OCI-LY3 (cell line): ENCODE results near the gene NRG2.

Source experiments
- H2AFZ ChIP-seq: fragments of 200-600, 300-600 bp; shearing (Covaris generic); 2 replicates; pipeline ENCODE4 v1.6.0; 2014; ENCODE audit warnings: antibody characterized with exemption, low read depth, low read length
- H3K27ac ChIP-seq: fragments of 200-600, 300-600 bp; sonication (generic); 2 replicates; pipeline ENCODE4 v1.5.1; 2014; ENCODE audit warnings: mild to moderate bottlenecking, low read length, moderate library complexity, mixed read lengths
- H3K27me3 ChIP-seq: fragments of 200-600, 300-600 bp; sonication (generic); 2 replicates; pipeline ENCODE4 v1.6.1; 2014; ENCODE audit warnings: low read depth, low read length, mixed read lengths
- H3K36me3 ChIP-seq: fragments of 200-600, 300-600 bp; sonication (generic); replicated peaks from 2 replicates; pipeline ENCODE3; 2014; ENCODE audit warnings: low read depth, low read length, mixed read lengths
- H3K4me1 ChIP-seq: fragments of 300-600, 200-600 bp; sonication (generic); 2 replicates; pipeline ENCODE4 v1.6.1; 2014; ENCODE audit warnings: low read length, mixed read lengths
- H3K4me2 ChIP-seq: fragments of 200-600, 300-600 bp; sonication (generic); 2 replicates; pipeline ENCODE4 v1.6.1; 2014; ENCODE audit warnings: low read length, mixed read lengths
- H3K4me3 ChIP-seq: fragments of 300-600, 200-600 bp; sonication (generic); 2 replicates; pipeline ENCODE4 v1.5.1; 2014; ENCODE audit warnings: antibody characterized with exemption, mild to moderate bottlenecking, low read length, moderate library complexity
- H3K79me2 ChIP-seq: fragments of 300-600, 200-600 bp; shearing (Covaris generic); 2 replicates; pipeline ENCODE4 v1.6.1; 2014; ENCODE audit warnings: mild to moderate bottlenecking, low read length, mixed read lengths
- H3K9ac ChIP-seq: fragments of 300-600, 200-600 bp; shearing (Covaris generic); 2 replicates; pipeline ENCODE4 v1.6.0; 2014; ENCODE audit warnings: mild to moderate bottlenecking, low read length, moderate library complexity
- H3K9me3 ChIP-seq: fragments of 200-600, 300-600 bp; shearing (Covaris generic); 2 replicates; pipeline ENCODE4 v1.6.1; 2014; ENCODE audit warnings: low read length, mixed read lengths; ENCODE audit not compliant: insufficient read depth
- H4K20me1 ChIP-seq: fragments of 200-600, 300-600 bp; sonication (generic); 2 replicates; pipeline ENCODE4 v1.6.1; 2016; ENCODE audit warnings: low read length, mixed read lengths; ENCODE audit not compliant: insufficient read depth
- EZH2phosphoT487 ChIP-seq: fragments of 200-600 bp; shearing (Covaris generic); IDR thresholded peaks from 2 replicates; pipeline ENCODE4 v1.6.1; 2018; ENCODE audit warnings: antibody characterized with exemption, mixed run types, low read depth
- TF ChIP-seq, protein P1 (sequence below): fragments of 200-600, 300-600 bp; sonication (generic); IDR thresholded peaks from 2 replicates; pipeline ENCODE4 v1.5.1; 2014; ENCODE audit warnings: antibody characterized with exemption, low read length, low read depth

The NRG2 gene

GRCh38 chr5:140049713-140050112 lies 6.6 kb upstream of the NRG2 start:
- no peaks in the 10 kb centered on the region for H3K9me3 ChIP-seq
- H3K27me3 ChIP-seq: peaks cover 19% of the 10 kb centered on the region; the same call in 1 of the 2 replicates
- no peak overlapping the region for H3K4me3 ChIP-seq
- no peak overlapping the region for H2AFZ ChIP-seq
- no peak for TF ChIP-seq EZH2phosphoT487
- TF ChIP-seq, protein P1, sequence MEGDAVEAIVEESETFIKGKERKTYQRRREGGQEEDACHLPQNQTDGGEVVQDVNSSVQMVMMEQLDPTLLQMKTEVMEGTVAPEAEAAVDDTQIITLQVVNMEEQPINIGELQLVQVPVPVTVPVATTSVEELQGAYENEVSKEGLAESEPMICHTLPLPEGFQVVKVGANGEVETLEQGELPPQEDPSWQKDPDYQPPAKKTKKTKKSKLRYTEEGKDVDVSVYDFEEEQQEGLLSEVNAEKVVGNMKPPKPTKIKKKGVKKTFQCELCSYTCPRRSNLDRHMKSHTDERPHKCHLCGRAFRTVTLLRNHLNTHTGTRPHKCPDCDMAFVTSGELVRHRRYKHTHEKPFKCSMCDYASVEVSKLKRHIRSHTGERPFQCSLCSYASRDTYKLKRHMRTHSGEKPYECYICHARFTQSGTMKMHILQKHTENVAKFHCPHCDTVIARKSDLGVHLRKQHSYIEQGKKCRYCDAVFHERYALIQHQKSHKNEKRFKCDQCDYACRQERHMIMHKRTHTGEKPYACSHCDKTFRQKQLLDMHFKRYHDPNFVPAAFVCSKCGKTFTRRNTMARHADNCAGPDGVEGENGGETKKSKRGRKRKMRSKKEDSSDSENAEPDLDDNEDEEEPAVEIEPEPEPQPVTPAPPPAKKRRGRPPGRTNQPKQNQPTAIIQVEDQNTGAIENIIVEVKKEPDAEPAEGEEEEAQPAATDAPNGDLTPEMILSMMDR: no peak
- no peak overlapping the region for H3K27ac ChIP-seq
- H3K79me2 ChIP-seq: no peaks in the 10 kb centered on the region
- no peak overlapping the region for H3K9ac ChIP-seq
- H3K4me2 ChIP-seq: no peak overlapping the region
- H3K36me3 ChIP-seq: no peaks in the 10 kb centered on the region
- no peaks in the 10 kb centered on the region for H4K20me1 ChIP-seq
- no peaks in the 10 kb centered on the region for H3K4me1 ChIP-seq

- no peak overlapping the region for H3K4me2 ChIP-seq
These were observed 6.1 kb upstream of the NRG2 start for GRCh38 chr5:140049205-140049604.

GRCh38 chr5:140044041-140044440 lies 942 bp upstream of the NRG2 start:
- Histone ChIP-seq H3K27me3 (peaks cover 30% of the 10 kb centered on the region), H3K9me3 (no peaks in the 10 kb centered on the region), H4K20me1 (no peaks in the 10 kb centered on the region), H2AFZ (no peak overlapping the region), H3K9ac (no peak overlapping the region), H3K27ac (no peak overlapping the region), H3K4me1 (no peaks in the 10 kb centered on the region), H3K4me2 (peak overlapping the region; percentile 97), H3K79me2 (no peaks in the 10 kb centered on the region), H3K36me3 (no peaks in the 10 kb centered on the region), H3K4me3 (no peak overlapping the region)
- TF ChIP-seq, protein P1: no peak
- TF ChIP-seq EZH2phosphoT487: no peak

More at GRCh38 chr5:140049205-140049604, 6.1 kb upstream of the NRG2 start:
- Histone ChIP-seq H3K27me3 (peaks cover 19% of the 10 kb centered on the region; the same call in 1 of the 2 replicates), H3K27ac (no peak overlapping the region), H3K4me1 (no peaks in the 10 kb centered on the region), H2AFZ (no peak overlapping the region), H4K20me1 (no peaks in the 10 kb centered on the region), H3K36me3 (no peaks in the 10 kb centered on the region), H3K4me3 (no peak overlapping the region), H3K79me2 (no peaks in the 10 kb centered on the region), H3K9ac (no peak overlapping the region), H3K9me3 (no peaks in the 10 kb centered on the region)
- no peak for TF ChIP-seq EZH2phosphoT487
- TF ChIP-seq, protein P1: no peak

DNA sequence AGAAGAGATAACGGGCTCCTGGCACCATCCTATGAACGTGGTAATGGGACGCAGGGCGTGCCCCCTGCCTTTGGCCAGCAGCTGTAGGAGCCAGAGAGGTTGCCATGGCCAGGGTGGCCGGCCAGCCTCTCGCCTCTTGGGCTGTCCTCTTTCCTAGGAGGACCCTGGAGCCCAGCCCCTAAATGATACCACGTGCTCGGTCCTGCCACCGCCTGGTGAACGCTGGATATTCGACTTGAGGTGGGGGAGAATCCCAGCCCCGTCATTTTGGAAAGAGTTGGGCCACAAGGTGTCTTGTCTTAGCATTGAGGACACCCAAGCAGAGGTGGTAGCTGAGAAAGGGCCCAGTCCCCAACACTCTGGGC lies 391 bp upstream of the NRG2 start:
- Histone ChIP-seq H2AFZ (peak overlapping the region; percentile 56; the same call in 1 of the 2 replicates), H3K27me3 (peaks cover 35% of the 10 kb centered on the region), H3K4me3 (peak overlapping the region; percentile 93), H3K4me1 (peaks cover 2% of the 10 kb centered on the region; the same call in 1 of the 2 replicates), H3K4me2 (peak overlapping the region; percentile 97), H3K9ac (0 out of 2 replicates have a peak overlapping the region, but pooled peaks have one; percentile 21), H3K9me3 (no peaks in the 10 kb centered on the region), H3K79me2 (no peaks in the 10 kb centered on the region), H4K20me1 (no peaks in the 10 kb centered on the region), H3K27ac (no peak overlapping the region), H3K36me3 (no peaks in the 10 kb centered on the region)
- TF ChIP-seq EZH2phosphoT487: no peak
- TF ChIP-seq, protein P1: no peak; the same call in none of the 2 replicates
